GM12878 (cell line): ENCODE measurements around the gene PBLD. TPM values are rescaled to one million over a fixed set of nuclear protein-coding genes. Genes with fewer than 3 reads are reported as not detected.

Experiments
- EED ChIP-seq: sonication (generic); IDR thresholded peaks from 2 replicates; pipeline ENCODE4 v1.6.1; 2016; ENCODE audit warnings: antibody characterized with exemption, low read depth
- EGR1 ChIP-seq, 2 experiments: IDR thresholded peaks; 1 replicate in 1 of 2; 2 replicates in 1 of 2; pipeline ENCODE4 v1.6.1; 2011 to 2012; ENCODE audit warnings: low read depth in 2 of 2, low read length in 2 of 2, borderline replicate concordance in 1 of 2, mild to moderate bottlenecking in 1 of 2, moderate library complexity in 1 of 2
- IKZF2 ChIP-seq, 2 experiments: fragments of 450-650 bp; IDR thresholded peaks; 2 replicates each; pipeline ENCODE4 v1.6.1; 2017; ENCODE audit warnings: mild to moderate bottlenecking in 2 of 2, moderate library complexity in 2 of 2
- JUNB ChIP-seq: IDR thresholded peaks from 2 replicates; pipeline ENCODE4 v1.6.1; 2016; ENCODE audit warnings: antibody characterized with exemption, mild to moderate bottlenecking
- KLF5 ChIP-seq: fragments of 450-650 bp; IDR thresholded peaks from 2 replicates; pipeline ENCODE4 v1.6.1; 2014; ENCODE audit warnings: mild to moderate bottlenecking; ENCODE audit not compliant: partially characterized antibody
- NR2C2 ChIP-seq: IDR thresholded peaks from 2 replicates; pipeline ENCODE4 v1.6.1; 2011; ENCODE audit warnings: borderline replicate concordance, low read depth; ENCODE audit not compliant: control insufficient read depth, insufficient read length
- NR2F1 ChIP-seq: fragments of 450-650 bp; conservative IDR thresholded peaks from 2 replicates; pipeline ENCODE4 v1.6.1; 2017; ENCODE audit warnings: mild to moderate bottlenecking
- POLR2A ChIP-seq: IDR thresholded peaks from 2 replicates; pipeline ENCODE4 v1.6.1; 2011; ENCODE audit warnings: low read depth, mild to moderate bottlenecking, low read length
- RAD51 ChIP-seq: fragments of 450-650 bp; IDR thresholded peaks from 2 replicates; pipeline ENCODE4 v1.6.1; 2016; ENCODE audit warnings: moderate library complexity, mild to moderate bottlenecking, inconsistent platforms
- SUPT20H ChIP-seq: IDR thresholded peaks from 2 replicates; pipeline ENCODE4 v1.6.1; 2011; ENCODE audit warnings: low read depth, mild to moderate bottlenecking, low read length, moderate library complexity, borderline replicate concordance; ENCODE audit not compliant: control insufficient read depth
- TAF1 ChIP-seq: IDR thresholded peaks from 2 replicates; pipeline ENCODE4 v1.6.1; 2011; ENCODE audit warnings: mild to moderate bottlenecking, low read depth, low read length, borderline replicate concordance
- ZBTB33 ChIP-seq: fragments of 450-650 bp; IDR thresholded peaks from 2 replicates; pipeline ENCODE4 v1.6.1; 2017; ENCODE audit warnings: mild to moderate bottlenecking
- polyA plus RNA-seq, 11 experiments: library from polyadenylated mRNA; depleted of rRNA in 4 of 11; unstranded in 6 of 11; stranded (reverse) in 5 of 11; fragments of >200 nt; fragmentation: Nextera tagmentation in 4 of 11; fragmentation: Illumina TruSeq in 1 of 11; extraction: Ambion mirVana in 4 of 11; extraction: Trizol in 1 of 11; gene quantifications; 1 replicate in 1 of 11; 2 replicates in 10 of 11; pipeline versions ENCODE4 v1.2.1 to v1.2.3, GENCODE V29; 2011 to 2016; ENCODE audit warnings: inconsistent platforms in 2 of 11, missing spikeins in 2 of 11, low read depth in 1 of 11
- total RNA-seq, 4 experiments: library from RNA; depleted of rRNA in 3 of 4; stranded (reverse); fragments of >200 nt in 3 of 4; fragmentation: Illumina TruSeq in 1 of 4; extraction: Trizol in 1 of 4; gene quantifications; 2 replicates each; pipeline versions ENCODE4 v1.2.1 to v1.2.3, GENCODE V29; 2013 to 2021
- TF ChIP-seq, protein P1 (sequence below): IDR thresholded peaks from 2 replicates; pipeline ENCODE4 v1.6.1; 2011; ENCODE audit warnings: borderline replicate concordance, low read depth, mild to moderate bottlenecking, moderate library complexity, low read length; ENCODE audit not compliant: insufficient read depth, poor library complexity, severe bottlenecking
- TF ChIP-seq, protein P2 (sequence below): fragments of 450-650 bp; conservative IDR thresholded peaks from 2 replicates; pipeline ENCODE4 v1.6.1; 2017; ENCODE audit warnings: mild to moderate bottlenecking, moderate library complexity
- TF ChIP-seq, protein P3 (sequence below), 3 experiments: IDR thresholded peaks in 2 of 3; conservative IDR thresholded peaks in 1 of 3; 2 replicates each; pipeline ENCODE4 v1.5.1; 2011; ENCODE audit warnings: low read depth in 3 of 3, low read length in 3 of 3, mild to moderate bottlenecking in 3 of 3, control low read depth in 2 of 3, moderate library complexity in 2 of 3, inconsistent platforms in 1 of 3, mixed read lengths in 1 of 3; ENCODE audit not compliant: control insufficient read depth in 2 of 3, insufficient read depth in 1 of 3; ENCODE audit errors: extremely low read depth in 1 of 3
- TF ChIP-seq, protein P4 (sequence below): fragments of 450-650 bp; IDR thresholded peaks from 2 replicates; pipeline ENCODE4 v1.6.1; 2016; ENCODE audit warnings: mild to moderate bottlenecking, moderate library complexity, borderline replicate concordance

The PBLD gene
- total and polyA plus RNA-seq, 10 of the 15 experiments (the other 5 are each of a cell fraction or from before 2014, with no cell fraction given), result 0.68 to 2.8 (median 1.7) TPM

GRCh38 chr10:68331455-68332258, 1.1 kb downstream of the PBLD start, which contains the start of gene HNRNPH3 (continued):
- TF ChIP-seq ZBTB33, result peak; percentile 70; the same call in 1 of the 2 replicates
- TF ChIP-seq POLR2A, result peak; percentile 98
- no peak for TF ChIP-seq SUPT20H
- TF ChIP-seq, protein P1, sequence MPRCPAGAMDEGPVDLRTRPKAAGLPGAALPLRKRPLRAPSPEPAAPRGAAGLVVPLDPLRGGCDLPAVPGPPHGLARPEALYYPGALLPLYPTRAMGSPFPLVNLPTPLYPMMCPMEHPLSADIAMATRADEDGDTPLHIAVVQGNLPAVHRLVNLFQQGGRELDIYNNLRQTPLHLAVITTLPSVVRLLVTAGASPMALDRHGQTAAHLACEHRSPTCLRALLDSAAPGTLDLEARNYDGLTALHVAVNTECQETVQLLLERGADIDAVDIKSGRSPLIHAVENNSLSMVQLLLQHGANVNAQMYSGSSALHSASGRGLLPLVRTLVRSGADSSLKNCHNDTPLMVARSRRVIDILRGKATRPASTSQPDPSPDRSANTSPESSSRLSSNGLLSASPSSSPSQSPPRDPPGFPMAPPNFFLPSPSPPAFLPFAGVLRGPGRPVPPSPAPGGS, result peak; percentile 41
- TF ChIP-seq EED, result no peak
- TF ChIP-seq, protein P2, sequence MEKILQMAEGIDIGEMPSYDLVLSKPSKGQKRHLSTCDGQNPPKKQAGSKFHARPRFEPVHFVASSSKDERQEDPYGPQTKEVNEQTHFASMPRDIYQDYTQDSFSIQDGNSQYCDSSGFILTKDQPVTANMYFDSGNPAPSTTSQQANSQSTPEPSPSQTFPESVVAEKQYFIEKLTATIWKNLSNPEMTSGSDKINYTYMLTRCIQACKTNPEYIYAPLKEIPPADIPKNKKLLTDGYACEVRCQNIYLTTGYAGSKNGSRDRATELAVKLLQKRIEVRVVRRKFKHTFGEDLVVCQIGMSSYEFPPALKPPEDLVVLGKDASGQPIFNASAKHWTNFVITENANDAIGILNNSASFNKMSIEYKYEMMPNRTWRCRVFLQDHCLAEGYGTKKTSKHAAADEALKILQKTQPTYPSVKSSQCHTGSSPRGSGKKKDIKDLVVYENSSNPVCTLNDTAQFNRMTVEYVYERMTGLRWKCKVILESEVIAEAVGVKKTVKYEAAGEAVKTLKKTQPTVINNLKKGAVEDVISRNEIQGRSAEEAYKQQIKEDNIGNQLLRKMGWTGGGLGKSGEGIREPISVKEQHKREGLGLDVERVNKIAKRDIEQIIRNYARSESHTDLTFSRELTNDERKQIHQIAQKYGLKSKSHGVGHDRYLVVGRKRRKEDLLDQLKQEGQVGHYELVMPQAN, result peak; percentile 90
- TF ChIP-seq IKZF2 (IDR thresholded peaks at IDR 0.05), result no peak
- no peak; the same call in 1 of the 2 replicates for TF ChIP-seq NR2F1
- TF ChIP-seq, protein P3, sequence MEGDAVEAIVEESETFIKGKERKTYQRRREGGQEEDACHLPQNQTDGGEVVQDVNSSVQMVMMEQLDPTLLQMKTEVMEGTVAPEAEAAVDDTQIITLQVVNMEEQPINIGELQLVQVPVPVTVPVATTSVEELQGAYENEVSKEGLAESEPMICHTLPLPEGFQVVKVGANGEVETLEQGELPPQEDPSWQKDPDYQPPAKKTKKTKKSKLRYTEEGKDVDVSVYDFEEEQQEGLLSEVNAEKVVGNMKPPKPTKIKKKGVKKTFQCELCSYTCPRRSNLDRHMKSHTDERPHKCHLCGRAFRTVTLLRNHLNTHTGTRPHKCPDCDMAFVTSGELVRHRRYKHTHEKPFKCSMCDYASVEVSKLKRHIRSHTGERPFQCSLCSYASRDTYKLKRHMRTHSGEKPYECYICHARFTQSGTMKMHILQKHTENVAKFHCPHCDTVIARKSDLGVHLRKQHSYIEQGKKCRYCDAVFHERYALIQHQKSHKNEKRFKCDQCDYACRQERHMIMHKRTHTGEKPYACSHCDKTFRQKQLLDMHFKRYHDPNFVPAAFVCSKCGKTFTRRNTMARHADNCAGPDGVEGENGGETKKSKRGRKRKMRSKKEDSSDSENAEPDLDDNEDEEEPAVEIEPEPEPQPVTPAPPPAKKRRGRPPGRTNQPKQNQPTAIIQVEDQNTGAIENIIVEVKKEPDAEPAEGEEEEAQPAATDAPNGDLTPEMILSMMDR (IDR thresholded peaks at IDR 0.05 in 2 of 3, conservative IDR thresholded peaks at IDR 0.05 in 1 of 3; ENCODE audit: control insufficient read depth in 2 of 3, extremely low read depth in 1 of 3, insufficient read depth in 1 of 3, low read depth in 3 of 3, low read length in 3 of 3), result no peak
- no peak for TF ChIP-seq JUNB
- TF ChIP-seq, protein P4, sequence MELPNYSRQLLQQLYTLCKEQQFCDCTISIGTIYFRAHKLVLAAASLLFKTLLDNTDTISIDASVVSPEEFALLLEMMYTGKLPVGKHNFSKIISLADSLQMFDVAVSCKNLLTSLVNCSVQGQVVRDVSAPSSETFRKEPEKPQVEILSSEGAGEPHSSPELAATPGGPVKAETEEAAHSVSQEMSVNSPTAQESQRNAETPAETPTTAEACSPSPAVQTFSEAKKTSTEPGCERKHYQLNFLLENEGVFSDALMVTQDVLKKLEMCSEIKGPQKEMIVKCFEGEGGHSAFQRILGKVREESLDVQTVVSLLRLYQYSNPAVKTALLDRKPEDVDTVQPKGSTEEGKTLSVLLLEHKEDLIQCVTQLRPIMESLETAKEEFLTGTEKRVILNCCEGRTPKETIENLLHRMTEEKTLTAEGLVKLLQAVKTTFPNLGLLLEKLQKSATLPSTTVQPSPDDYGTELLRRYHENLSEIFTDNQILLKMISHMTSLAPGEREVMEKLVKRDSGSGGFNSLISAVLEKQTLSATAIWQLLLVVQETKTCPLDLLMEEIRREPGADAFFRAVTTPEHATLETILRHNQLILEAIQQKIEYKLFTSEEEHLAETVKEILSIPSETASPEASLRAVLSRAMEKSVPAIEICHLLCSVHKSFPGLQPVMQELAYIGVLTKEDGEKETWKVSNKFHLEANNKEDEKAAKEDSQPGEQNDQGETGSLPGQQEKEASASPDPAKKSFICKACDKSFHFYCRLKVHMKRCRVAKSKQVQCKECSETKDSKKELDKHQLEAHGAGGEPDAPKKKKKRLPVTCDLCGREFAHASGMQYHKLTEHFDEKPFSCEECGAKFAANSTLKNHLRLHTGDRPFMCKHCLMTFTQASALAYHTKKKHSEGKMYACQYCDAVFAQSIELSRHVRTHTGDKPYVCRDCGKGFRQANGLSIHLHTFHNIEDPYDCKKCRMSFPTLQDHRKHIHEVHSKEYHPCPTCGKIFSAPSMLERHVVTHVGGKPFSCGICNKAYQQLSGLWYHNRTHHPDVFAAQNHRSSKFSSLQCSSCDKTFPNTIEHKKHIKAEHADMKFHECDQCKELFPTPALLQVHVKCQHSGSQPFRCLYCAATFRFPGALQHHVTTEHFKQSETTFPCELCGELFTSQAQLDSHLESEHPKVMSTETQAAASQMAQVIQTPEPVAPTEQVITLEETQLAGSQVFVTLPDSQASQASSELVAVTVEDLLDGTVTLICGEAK, result no peak
- peak; percentile 90 for TF ChIP-seq KLF5
- TF ChIP-seq EGR1 (IDR thresholded peaks at IDR 0.05; ENCODE audit: borderline replicate concordance in 1 of 2, low read depth in 2 of 2, low read length in 2 of 2), result peak in 1 of 2 experiments; percentile 74; a peak in 1 of 3 replicates
- TF ChIP-seq RAD51, result peak; percentile 86
- TF ChIP-seq NR2C2, result no peak
- peak; percentile 100 for TF ChIP-seq TAF1
